Measurements from ENCODE around the gene SHISA8. TPM values are rescaled to one million over a fixed set of nuclear protein-coding genes. Genes with fewer than 3 reads are reported as not detected.
"Not testable (repeated sequence)": the region's sequence is repeated elsewhere in the genome, so short reads cannot be mapped to it uniquely, and the experiment has no call there.

SHISA8 gene
- total RNA-seq, 1 donor from 2014 or later = 0.22 TPM

DNA sequence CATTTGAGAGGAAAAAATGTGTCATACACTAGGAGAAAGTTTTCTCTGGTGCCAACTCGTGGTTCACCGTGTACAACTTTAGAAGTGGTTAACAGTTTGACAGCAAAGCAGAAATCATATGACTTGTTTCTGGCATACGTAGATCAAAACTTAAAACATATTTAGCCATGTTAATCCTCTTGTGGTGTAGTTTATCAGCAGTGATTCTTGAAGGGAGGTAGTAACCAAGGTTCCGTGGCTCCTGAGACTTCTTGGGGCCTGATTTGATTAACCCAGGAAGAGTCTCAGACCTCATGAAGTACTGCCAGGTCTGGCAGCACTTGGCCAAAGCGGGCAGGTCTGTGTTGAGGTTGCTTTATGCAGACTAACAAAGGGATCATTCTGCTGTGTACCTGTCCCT, 41.5 kb downstream of the SHISA8 start:
- H3K36me3 Mint-ChIP-seq = peaks cover 20% of the 10 kb centered on the region
- no peak overlapping the region for H3K27ac Mint-ChIP-seq
- no peak for DNase-seq (ENCODE audit: extremely low spot score, unreplicated experiment)
- TF ChIP-seq, protein P1, sequence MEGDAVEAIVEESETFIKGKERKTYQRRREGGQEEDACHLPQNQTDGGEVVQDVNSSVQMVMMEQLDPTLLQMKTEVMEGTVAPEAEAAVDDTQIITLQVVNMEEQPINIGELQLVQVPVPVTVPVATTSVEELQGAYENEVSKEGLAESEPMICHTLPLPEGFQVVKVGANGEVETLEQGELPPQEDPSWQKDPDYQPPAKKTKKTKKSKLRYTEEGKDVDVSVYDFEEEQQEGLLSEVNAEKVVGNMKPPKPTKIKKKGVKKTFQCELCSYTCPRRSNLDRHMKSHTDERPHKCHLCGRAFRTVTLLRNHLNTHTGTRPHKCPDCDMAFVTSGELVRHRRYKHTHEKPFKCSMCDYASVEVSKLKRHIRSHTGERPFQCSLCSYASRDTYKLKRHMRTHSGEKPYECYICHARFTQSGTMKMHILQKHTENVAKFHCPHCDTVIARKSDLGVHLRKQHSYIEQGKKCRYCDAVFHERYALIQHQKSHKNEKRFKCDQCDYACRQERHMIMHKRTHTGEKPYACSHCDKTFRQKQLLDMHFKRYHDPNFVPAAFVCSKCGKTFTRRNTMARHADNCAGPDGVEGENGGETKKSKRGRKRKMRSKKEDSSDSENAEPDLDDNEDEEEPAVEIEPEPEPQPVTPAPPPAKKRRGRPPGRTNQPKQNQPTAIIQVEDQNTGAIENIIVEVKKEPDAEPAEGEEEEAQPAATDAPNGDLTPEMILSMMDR (conservative IDR thresholded peaks at IDR 0.05) = no peak
- H3K4me3 Mint-ChIP-seq = no peak overlapping the region
- no peaks in the 10 kb centered on the region for H3K27me3 Mint-ChIP-seq
- H3K4me1 Mint-ChIP-seq (ENCODE audit: unreplicated experiment) = no peaks in the 10 kb centered on the region
- no peaks in the 10 kb centered on the region for H3K9me3 Mint-ChIP-seq

DNA sequence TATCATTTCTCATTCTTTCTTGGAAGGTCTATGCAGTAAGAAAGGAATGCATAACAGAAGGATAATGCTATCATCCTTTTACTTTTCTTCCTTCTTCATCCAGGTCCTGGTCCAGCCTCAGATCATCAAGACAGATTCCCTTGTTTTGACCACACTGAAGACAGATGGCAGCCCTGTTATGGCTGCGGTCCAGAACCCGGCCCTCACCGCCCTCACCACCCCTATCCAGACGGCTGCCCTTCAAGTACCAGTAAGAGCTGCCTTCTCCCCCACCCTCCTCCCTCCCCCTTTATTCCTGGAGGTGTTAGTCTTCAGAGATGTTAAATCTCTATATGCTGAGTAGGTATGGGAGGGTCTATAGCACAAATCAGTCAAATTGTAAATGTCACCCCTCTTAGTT, 44.1 kb downstream of the SHISA8 start:
- peaks cover 13% of the 10 kb centered on the region for H3K36me3 Mint-ChIP-seq
- no peaks in the 10 kb centered on the region for H3K27me3 Mint-ChIP-seq
- no peak overlapping the region for H3K4me3 Mint-ChIP-seq
- H3K4me1 Mint-ChIP-seq (ENCODE audit: unreplicated experiment) = no peaks in the 10 kb centered on the region
- DNase-seq (ENCODE audit: extremely low spot score, unreplicated experiment) = no peak
- H3K9me3 Mint-ChIP-seq = no peaks in the 10 kb centered on the region
- H3K27ac Mint-ChIP-seq = no peak overlapping the region
- TF ChIP-seq, protein P1 (conservative IDR thresholded peaks at IDR 0.05) = no peak

DNA sequence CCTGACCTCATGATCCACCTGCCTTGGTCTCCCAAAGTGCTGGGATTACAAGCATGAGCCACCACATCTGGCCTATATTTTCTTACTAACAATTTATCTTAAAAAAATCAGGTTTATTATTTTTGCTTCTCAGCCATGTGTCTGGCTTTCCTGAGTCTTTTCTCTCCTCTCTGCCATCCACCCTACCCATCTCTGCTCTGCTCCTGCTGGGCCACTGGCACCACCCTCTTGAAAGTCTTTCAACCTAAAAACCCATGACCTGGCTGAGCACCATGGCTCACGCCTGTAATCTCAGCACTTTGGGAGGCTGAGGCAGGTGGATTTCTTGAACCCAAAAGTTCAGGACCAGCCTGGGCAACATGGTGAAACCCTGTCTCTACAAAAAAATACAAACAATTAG, 44.8 kb downstream of the SHISA8 start:
- peaks cover 11% of the 10 kb centered on the region for H3K36me3 Mint-ChIP-seq
- H3K9me3 Mint-ChIP-seq; DNase-seq (ENCODE audit: extremely low spot score, unreplicated experiment); H3K4me1 Mint-ChIP-seq (ENCODE audit: unreplicated experiment); H3K4me3 Mint-ChIP-seq; H3K27me3 Mint-ChIP-seq; H3K27ac Mint-ChIP-seq: not testable (repeated sequence)

DNA sequence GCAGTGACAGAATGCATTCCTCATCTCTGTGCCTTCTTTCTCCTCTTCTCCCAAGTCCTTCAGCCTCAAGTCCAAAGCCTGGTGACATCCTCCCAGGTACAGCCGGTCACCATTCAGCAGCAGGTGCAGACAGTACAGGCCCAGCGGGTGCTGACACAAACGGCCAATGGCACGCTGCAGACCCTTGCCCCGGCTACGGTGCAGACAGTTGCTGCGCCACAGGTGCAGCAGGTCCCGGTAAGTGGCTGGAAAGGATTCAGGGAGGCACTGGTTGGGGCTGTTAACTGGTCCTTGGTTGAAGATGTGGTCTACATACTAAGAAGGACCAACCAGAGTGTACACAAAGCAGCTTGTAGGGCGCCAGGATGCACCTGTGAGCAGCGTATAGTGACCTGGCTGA, 46.3 kb downstream of the SHISA8 start:
- H3K9me3 Mint-ChIP-seq = no peaks in the 10 kb centered on the region
- H3K4me3 Mint-ChIP-seq = no peak overlapping the region
- no peak for DNase-seq (ENCODE audit: extremely low spot score, unreplicated experiment)
- no peak overlapping the region for H3K27ac Mint-ChIP-seq
- H3K36me3 Mint-ChIP-seq = peaks cover 9% of the 10 kb centered on the region
- H3K4me1 Mint-ChIP-seq (ENCODE audit: unreplicated experiment) = peaks cover 1% of the 10 kb centered on the region
- H3K27me3 Mint-ChIP-seq = no peaks in the 10 kb centered on the region
- TF ChIP-seq, protein P1 (conservative IDR thresholded peaks at IDR 0.05) = no peak

DNA sequence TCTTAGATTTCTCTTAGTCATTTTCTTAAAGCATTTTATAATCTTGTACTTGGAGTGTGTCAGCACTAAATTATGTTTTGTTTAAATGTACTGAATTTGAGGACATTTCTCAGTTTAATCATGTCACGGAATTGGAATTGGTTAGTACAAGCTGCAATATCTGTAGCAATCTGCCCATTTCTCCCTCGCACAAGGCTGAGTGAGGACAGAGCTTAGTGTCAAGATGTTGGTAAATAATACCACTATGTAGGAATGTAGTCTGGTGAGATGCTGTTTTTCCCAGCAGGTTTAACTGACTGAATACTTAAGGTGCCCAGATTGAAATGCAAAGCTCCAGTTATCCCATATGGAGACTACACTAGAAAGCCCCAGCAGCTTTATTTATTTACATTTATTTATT, 51.4 kb downstream of the SHISA8 start:
- H3K27me3 Mint-ChIP-seq = no peaks in the 10 kb centered on the region
- peaks cover 21% of the 10 kb centered on the region for H3K4me1 Mint-ChIP-seq (ENCODE audit: unreplicated experiment)
- H3K9me3 Mint-ChIP-seq = no peaks in the 10 kb centered on the region
- H3K4me3 Mint-ChIP-seq = no peak overlapping the region
- DNase-seq (ENCODE audit: extremely low spot score, unreplicated experiment) = no peak
- TF ChIP-seq, protein P1 (conservative IDR thresholded peaks at IDR 0.05) = no peak
- peak overlapping the region; percentile 14 for H3K27ac Mint-ChIP-seq
- no peaks in the 10 kb centered on the region for H3K36me3 Mint-ChIP-seq

DNA sequence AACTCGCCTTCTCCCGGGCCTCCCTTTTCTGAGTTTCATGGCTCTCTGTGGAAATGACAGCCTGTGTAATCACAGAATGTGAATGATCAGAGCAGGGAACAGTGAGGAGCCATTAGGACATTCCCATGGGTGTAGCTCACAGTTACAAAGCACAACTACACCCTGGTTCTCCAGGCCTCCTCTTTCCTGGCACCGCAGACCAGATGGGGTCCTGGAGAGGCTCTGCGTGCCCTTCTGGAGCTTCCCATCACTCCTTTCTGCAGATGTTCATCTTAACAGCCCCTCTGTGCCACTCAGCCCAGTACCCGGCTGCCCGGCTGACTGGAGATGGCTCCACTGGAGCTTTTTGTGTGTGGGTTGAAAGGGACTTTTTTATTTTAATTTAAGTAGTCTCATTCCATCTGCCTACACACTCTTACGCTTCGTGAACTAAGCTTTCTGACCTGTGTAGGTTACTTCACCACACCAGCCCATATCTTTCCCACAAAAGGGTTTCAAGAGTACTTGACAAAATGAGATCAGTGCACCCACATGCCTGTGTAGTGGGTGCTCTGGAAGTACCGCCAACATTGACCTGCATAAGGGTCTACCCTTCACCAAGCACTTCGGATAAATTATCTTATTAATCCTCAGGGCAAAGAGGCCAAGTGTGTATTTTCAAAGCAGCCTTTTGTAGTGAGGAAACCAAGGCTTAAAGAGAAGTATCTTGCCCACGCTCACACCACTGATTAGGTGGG, 52.2 kb downstream of the SHISA8 start:
- Mint-ChIP-seq H3K36me3 (no peaks in the 10 kb centered on the region), H3K27me3 (no peaks in the 10 kb centered on the region), H3K4me1 (ENCODE audit: unreplicated experiment) (peaks cover 21% of the 10 kb centered on the region), H3K27ac (peak overlapping the region; percentile 14), H3K9me3 (no peaks in the 10 kb centered on the region), H3K4me3 (no peak overlapping the region)
- TF ChIP-seq, protein P1 (conservative IDR thresholded peaks at IDR 0.05) = no peak
- DNase-seq (ENCODE audit: extremely low spot score, unreplicated experiment) = no peak

All from type B pancreatic cell (in vitro differentiated cells).